ENCODE data around the gene VLDLR.

DNA sequence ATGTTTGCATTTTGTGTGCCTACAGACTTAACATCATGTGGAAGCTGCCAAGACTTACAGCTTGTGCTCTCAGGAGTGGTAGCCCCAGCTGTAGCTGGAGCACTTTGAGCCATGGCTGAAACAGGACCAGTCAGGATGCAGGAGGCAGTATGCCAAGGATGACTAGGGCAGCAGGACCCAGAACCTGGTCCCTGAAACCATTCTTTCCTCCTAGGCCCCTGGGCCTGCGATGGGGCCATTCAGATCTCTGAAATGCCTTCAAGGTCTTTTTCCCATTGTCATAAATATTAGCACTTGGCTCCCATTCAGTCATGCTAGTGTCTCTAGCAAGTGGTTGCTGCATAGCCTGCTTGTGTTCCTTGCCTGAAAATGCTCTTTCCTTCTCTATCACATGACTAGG, 29.6 kb upstream of the VLDLR start:
- TF ChIP-seq EZH2phosphoT487 (IDR thresholded peaks at IDR 0.05; ENCODE audit: borderline replicate concordance, low read length): no peak
- TF ChIP-seq EZH2 (IDR thresholded peaks at IDR 0.05; ENCODE audit: low read length, unreplicated experiment): no peak
- no peak for TF ChIP-seq CTCF (conservative IDR thresholded peaks at IDR 0.05; ENCODE audit: low read depth, low read length)

All from PC-3 (cell line).